Peyer's patch (tissue), 4 donors: ENCODE results near the gene MANEAL.

Experiments
- POLR2A ChIP-seq, 2 donors: fragments of 450-650 bp; IDR thresholded peaks; one replicate each; pipeline ENCODE4 v1.5.1; 2017; ENCODE audit warnings: antibody characterized with exemption in 2 of 2, mild to moderate bottlenecking in 2 of 2, moderate library complexity in 2 of 2
- TF ChIP-seq, protein P1 (sequence below), 6 experiments: fragments of 450-650 bp in 4 of 6; fragments of 200-600 bp in 2 of 6; sonication (generic) in 1 of 6; IDR thresholded peaks; one replicate each; pipeline ENCODE4 v1.5.1; 2017 to 2019; ENCODE audit warnings: antibody characterized with exemption in 6 of 6, mild to moderate bottlenecking in 3 of 6, moderate library complexity in 1 of 6

DNA sequence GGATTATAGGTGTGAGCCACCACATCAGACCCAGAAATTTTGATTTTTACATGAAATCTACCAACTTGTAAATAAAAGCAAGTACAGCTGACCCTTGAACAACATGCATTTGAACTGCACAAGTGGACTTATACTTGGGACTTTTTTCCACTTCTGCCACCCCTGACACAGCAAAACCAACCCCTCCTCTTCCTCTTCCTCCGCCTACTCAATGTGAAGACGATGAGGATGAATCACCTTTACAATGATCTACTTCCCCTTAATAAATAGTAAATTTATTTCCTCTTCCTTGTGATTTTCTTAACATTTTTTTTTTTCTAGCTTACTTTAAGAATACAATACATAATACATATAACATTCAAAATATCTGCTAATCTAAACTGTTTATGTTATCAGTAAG is 31.9 kb downstream of the MANEAL start:
- TF ChIP-seq, protein P1, sequence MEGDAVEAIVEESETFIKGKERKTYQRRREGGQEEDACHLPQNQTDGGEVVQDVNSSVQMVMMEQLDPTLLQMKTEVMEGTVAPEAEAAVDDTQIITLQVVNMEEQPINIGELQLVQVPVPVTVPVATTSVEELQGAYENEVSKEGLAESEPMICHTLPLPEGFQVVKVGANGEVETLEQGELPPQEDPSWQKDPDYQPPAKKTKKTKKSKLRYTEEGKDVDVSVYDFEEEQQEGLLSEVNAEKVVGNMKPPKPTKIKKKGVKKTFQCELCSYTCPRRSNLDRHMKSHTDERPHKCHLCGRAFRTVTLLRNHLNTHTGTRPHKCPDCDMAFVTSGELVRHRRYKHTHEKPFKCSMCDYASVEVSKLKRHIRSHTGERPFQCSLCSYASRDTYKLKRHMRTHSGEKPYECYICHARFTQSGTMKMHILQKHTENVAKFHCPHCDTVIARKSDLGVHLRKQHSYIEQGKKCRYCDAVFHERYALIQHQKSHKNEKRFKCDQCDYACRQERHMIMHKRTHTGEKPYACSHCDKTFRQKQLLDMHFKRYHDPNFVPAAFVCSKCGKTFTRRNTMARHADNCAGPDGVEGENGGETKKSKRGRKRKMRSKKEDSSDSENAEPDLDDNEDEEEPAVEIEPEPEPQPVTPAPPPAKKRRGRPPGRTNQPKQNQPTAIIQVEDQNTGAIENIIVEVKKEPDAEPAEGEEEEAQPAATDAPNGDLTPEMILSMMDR (IDR thresholded peaks at IDR 0.05), result no peak
- TF ChIP-seq POLR2A (IDR thresholded peaks at IDR 0.05), result no peak
